Pancreas (tissue), 10 donors: ENCODE measurements around the gene VEGFA. TPM values are rescaled to one million over a fixed set of nuclear protein-coding genes. Genes with fewer than 3 reads are reported as not detected.

Experiments used
- ATAC-seq, 4 donors: fragments of 200-7000 bp; cut with Tn5 transposase; one replicate each; pipeline versions ENCODE4 v1.8.0 to v1.9.1; 2020; ENCODE audit warnings: mild to moderate bottlenecking in 4 of 4, moderate library complexity in 4 of 4
- DNase-seq, 6 donors: peaks; one replicate each; pipeline ENCODE4 v3.0.0-alpha.2; 2020
- FAIRE-seq: peaks from 2 replicates; lab custom pipeline; 2012; peaks lifted over from hg19 to GRCh38; lab: Jason Lieb, UNC
- H3K27ac ChIP-seq, 4 donors: fragments of 200-600 bp; sonication (generic); 1 replicate in 3 of 4; 2 replicates in 1 of 4; pipeline versions ENCODE4 v1.5.0 to v1.8.0; 2020
- H3K27me3 ChIP-seq, 4 donors: fragments of 200-600 bp; one replicate each; pipeline ENCODE4 v1.8.0; 2021
- H3K36me3 ChIP-seq, 3 donors: fragments of 200-600 bp; sonication (generic) in 1 of 3; one replicate each; pipeline versions ENCODE4 v1.5.0 to v1.8.0; 2020 to 2021
- H3K4me1 ChIP-seq, 3 donors: fragments of 200-600 bp; one replicate each; pipeline ENCODE4 v1.8.0; 2021
- H3K4me3 ChIP-seq, 4 donors: fragments of 200-600 bp; sonication (generic) in 2 of 4; one replicate each; pipeline versions ENCODE4 v1.5.0 to v1.8.0; 2020 to 2021
- H3K9me3 ChIP-seq, 4 donors: fragments of 200-600 bp; one replicate each; pipeline ENCODE4 v1.8.0; 2021
- CTCF ChIP-seq, 4 donors: fragments of 200-600 bp; sonication (generic) in 3 of 4; IDR thresholded peaks; one replicate each; pipeline versions ENCODE4 v1.5.0 to v1.8.0; 2021; ENCODE audit warnings: antibody characterized with exemption in 4 of 4
- WGBS, 2 donors: extraction: QIAGEN DNeasy Blood & Tissue Kit; methylation state at CpG; one replicate each; pipeline ENCODE4 v1.1.7; 2013; 5-methylcytosine and 5-hydroxymethylcytosine counted together
- intact Hi-C, 3 donors: fragments of 100-400 bp; cut with DNase I; formaldehyde crosslinking; loops; one replicate each; pipeline versions ENCODE4 v1.11.1 to v1.14.2; 2022
- polyA plus RNA-seq, 2 donors: library from polyadenylated mRNA; stranded (reverse); fragments of 200-250 nt; gene quantifications; one replicate each; pipeline ENCODE4 v1.2.3, GENCODE V29; 2013
- total RNA-seq, 6 donors: library from RNA; stranded (reverse); fragmentation: NEBNext Ultra II Directional in 4 of 6; extraction: Animal tissue kit (Norgen Biotek cat#: 25700) in 4 of 6; gene quantifications; one replicate each; pipeline versions ENCODE4 v1.2.1 to v1.2.4, GENCODE V29; 2021 to 2023
- donor health status: healthy with polysubstance abuse.
- donor health status: DM: no; HTN: no; CAD: no; lungs with moderate emphysema.
- donor health status: DM: no; HTN: no; CAD: no.
- donor health status: control.
- donor health status: control.
- donor health status: Bipolar disorder and iron deficiency.
- donor health status: DM: yes; HTN: yes; CAD: no.
- donor health status: DM: no; HTN: no; CAD: no.
- donor health status: DM: no; HTN: no; CAD: no.
- donor health status: DM: yes; HTN: yes; CAD: no.

The VEGFA gene
- total and polyA plus RNA-seq, 8 donors: 55.2 to 206 (median 91.5) TPM

- Histone ChIP-seq H3K4me1 (peaks cover 8 to 14% (median 10%) of the 10 kb centered on the region in 3 donors), H3K27me3 (no peaks in the 10 kb centered on the region), H3K9me3 (no peaks in the 10 kb centered on the region), H3K4me3 (no peak overlapping the region), H3K27ac (no peak overlapping the region), H3K36me3 (peaks cover 0 to 45% (median 15%) of the 10 kb centered on the region in 3 donors)
- no peak for TF ChIP-seq CTCF (IDR thresholded peaks at IDR 0.05)
- FAIRE-seq: no peak
- ATAC-seq: no peak
- intact Hi-C loops: no loop called here
- DNase-seq: no peak
- 34 to 41% methylated on average over 3 of the region's 3 CpGs for WGBS, 2 donors
Observed at GRCh38 chr6:43785904-43786303, 15.9 kb downstream of the VEGFA start.

- TF ChIP-seq CTCF (IDR thresholded peaks at IDR 0.05): no peak
- WGBS, 2 donors: 4 to 10% methylated on average over 1 of the region's 1 CpG
- FAIRE-seq (no peak), DNase-seq (no peak), ATAC-seq (peak in 3 of 4 donors; percentile 10 to 12 (median 11))
- Histone ChIP-seq H3K9me3 (no peaks in the 10 kb centered on the region), H3K4me1 (peaks cover 8 to 9% (median 8%) of the 10 kb centered on the region in 3 donors), H3K4me3 (no peak overlapping the region), H3K27ac (no peak overlapping the region), H3K36me3 (peaks cover 0 to 37% (median 11%) of the 10 kb centered on the region in 3 donors), H3K27me3 (no peaks in the 10 kb centered on the region)
- intact Hi-C loops: no loop called here
Observed at GRCh38 chr6:43786664-43787329, 16.8 kb downstream of the VEGFA start.

- Histone ChIP-seq H3K27ac (no peak overlapping the region), H3K36me3 (peaks cover 0 to 23% (median 11%) of the 10 kb centered on the region in 3 donors), H3K4me3 (no peak overlapping the region), H3K27me3 (no peaks in the 10 kb centered on the region), H3K9me3 (no peaks in the 10 kb centered on the region), H3K4me1 (no peaks in the 10 kb centered on the region)
- ATAC-seq (no peak), DNase-seq (peak in 1 of 6 donors; percentile 17), FAIRE-seq (no peak)
- 85 to 89% methylated on average over 5 of the region's 5 CpGs for WGBS, 2 donors
- TF ChIP-seq CTCF (IDR thresholded peaks at IDR 0.05): no peak
- intact Hi-C loops: no loop called here
Observed at GRCh38 chr6:43788301-43788700, 18.3 kb downstream of the VEGFA start.

- WGBS, 2 donors: 84 to 91% methylated on average over 2 of the region's 2 CpGs
- no peaks in the 10 kb centered on the region for H3K9me3 ChIP-seq
- peak overlapping the region in 1 of 4 donors; percentile 4 for H3K27ac ChIP-seq
- intact Hi-C loops: no loop called here
- DNase-seq (no peak), ATAC-seq (no peak), FAIRE-seq (no peak)
- H3K36me3 ChIP-seq: peaks cover 0 to 16% (median 11%) of the 10 kb centered on the region in 3 donors
- no peaks in the 10 kb centered on the region for H3K27me3 ChIP-seq
- no peaks in the 10 kb centered on the region for H3K4me1 ChIP-seq
- no peak overlapping the region for H3K4me3 ChIP-seq
- TF ChIP-seq CTCF (IDR thresholded peaks at IDR 0.05): no peak
Observed at GRCh38 chr6:43789447-43789846, 19.4 kb downstream of the VEGFA start.

- no peak for TF ChIP-seq CTCF (IDR thresholded peaks at IDR 0.05)
- Histone ChIP-seq H3K36me3 (peaks cover 0 to 11% (median 8%) of the 10 kb centered on the region in 3 donors), H3K4me3 (no peak overlapping the region), H3K27ac (peak overlapping the region in 1 of 4 donors; percentile 9), H3K9me3 (no peaks in the 10 kb centered on the region), H3K4me1 (no peaks in the 10 kb centered on the region), H3K27me3 (no peaks in the 10 kb centered on the region)
- peak in 3 of 4 donors; percentile 42 to 51 (median 47) for ATAC-seq
- no peak for FAIRE-seq
- 43 to 46% methylated on average over 5 of the region's 5 CpGs for WGBS, 2 donors
- DNase-seq: peak in 1 of 6 donors; percentile 10
- intact Hi-C loops: no loop called here
Observed at GRCh38 chr6:43790031-43790430, 20.0 kb downstream of the VEGFA start.
